Body of pancreas (tissue), 4 donors: ENCODE measurements around the gene FAM135A. TPM values are rescaled to one million over a fixed set of nuclear protein-coding genes. Genes with fewer than 3 reads are reported as not detected.

Source experiments
- ATAC-seq: fragments of 150-250 bp; one replicate; pipeline ENCODE4 v1.9.1; 2016
- DNase-seq, 4 donors: peaks; one replicate each; pipeline ENCODE4 v3.0.0-alpha.2; 2019
- H3K27ac ChIP-seq, 4 donors: fragments of 200-600 bp; sonication (generic); 1 replicate in 3 of 4; 2 replicates in 1 of 4; pipeline versions ENCODE4 v1.5.1 to v1.6.1; 2016 to 2019; ENCODE audit warnings: mild to moderate bottlenecking in 1 of 4, mixed read lengths in 1 of 4, moderate library complexity in 1 of 4
- H3K27me3 ChIP-seq, 2 donors: fragments of 200-600 bp; sonication (generic); one replicate each; pipeline ENCODE4 v1.6.0; 2016; ENCODE audit warnings: mild to moderate bottlenecking in 1 of 2
- H3K36me3 ChIP-seq, 2 donors: fragments of 200-600 bp; sonication (generic); replicated peaks in 1 of 2; 2 replicates each; pipeline ENCODE4 v1.5.1; 2016; ENCODE audit warnings: low read depth in 2 of 2; ENCODE audit not compliant: insufficient read depth in 1 of 2
- H3K4me1 ChIP-seq: fragments of 200-600 bp; sonication (generic); one replicate; pipeline ENCODE4 v1.6.0; 2016
- H3K4me3 ChIP-seq, 2 donors: fragments of 200-600 bp; sonication (generic); 1 replicate in 1 of 2; 2 replicates in 1 of 2; pipeline ENCODE4 v1.5.1; 2016 to 2019
- H3K9me3 ChIP-seq, 3 donors: fragments of 200-600 bp; sonication (generic); 1 replicate in 2 of 3; 2 replicates in 1 of 3; pipeline ENCODE4 v1.5.1; 2016
- POLR2A ChIP-seq, 3 donors: fragments of 450-650 bp; IDR thresholded peaks; one replicate each; pipeline ENCODE4 v1.6.1; 2016; ENCODE audit warnings: antibody characterized with exemption in 3 of 3, mild to moderate bottlenecking in 2 of 3
- WGBS, 2 donors: methylation state at CpG; one replicate each; pipeline ENCODE4 v1.1.5; 2017; 5-methylcytosine and 5-hydroxymethylcytosine counted together
- intact Hi-C: fragments of 100-400 bp; cut with DNase I; formaldehyde crosslinking; loops from one replicate; pipeline ENCODE4 v1.15.1; 2023
- total RNA-seq, 2 donors: library from RNA; depleted of rRNA; stranded (reverse); fragments of >200 nt; gene quantifications; one replicate each; pipeline ENCODE4 v1.1.0, GENCODE V29; 2016
- TF ChIP-seq, protein P1 (sequence below), 7 experiments: fragments of 450-650 bp in 4 of 7; fragments of 200-600 bp in 3 of 7; sonication (generic) in 3 of 7; IDR thresholded peaks; one replicate each; pipeline ENCODE4 v1.5.1; 2016 to 2019; ENCODE audit warnings: antibody characterized with exemption in 7 of 7

The FAM135A gene
- total RNA-seq, 2 donors from 2014 or later = 19.4 to 29.3 TPM

DNA sequence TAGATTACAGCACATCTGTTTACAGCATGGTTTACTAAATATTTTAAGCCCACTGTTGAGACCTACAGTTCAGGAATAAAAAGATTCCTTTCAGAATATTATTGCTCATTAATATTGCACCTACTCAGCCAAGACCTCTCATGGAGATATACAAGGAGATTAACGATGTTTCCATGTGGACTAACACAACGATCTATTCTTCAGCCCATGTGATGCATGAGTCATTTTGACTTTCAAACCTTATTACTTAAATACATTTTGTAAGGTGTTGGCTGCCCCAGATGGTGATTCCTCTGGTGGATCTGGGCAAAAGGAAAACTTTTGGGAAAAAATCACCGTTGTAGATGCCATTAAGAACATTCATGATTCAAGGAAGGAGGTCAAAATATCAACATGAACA lies 105.4 kb downstream of the FAM135A start:
- Histone ChIP-seq H3K4me3 (no peak overlapping the region), H3K27me3 (no peaks in the 10 kb centered on the region), H3K27ac (no peak overlapping the region), H3K4me1 (no peaks in the 10 kb centered on the region), H3K9me3 (no peaks in the 10 kb centered on the region), H3K36me3 (no peaks in the 10 kb centered on the region)
- DNase-seq (no peak), ATAC-seq (no peak)
- TF ChIP-seq, protein P1, sequence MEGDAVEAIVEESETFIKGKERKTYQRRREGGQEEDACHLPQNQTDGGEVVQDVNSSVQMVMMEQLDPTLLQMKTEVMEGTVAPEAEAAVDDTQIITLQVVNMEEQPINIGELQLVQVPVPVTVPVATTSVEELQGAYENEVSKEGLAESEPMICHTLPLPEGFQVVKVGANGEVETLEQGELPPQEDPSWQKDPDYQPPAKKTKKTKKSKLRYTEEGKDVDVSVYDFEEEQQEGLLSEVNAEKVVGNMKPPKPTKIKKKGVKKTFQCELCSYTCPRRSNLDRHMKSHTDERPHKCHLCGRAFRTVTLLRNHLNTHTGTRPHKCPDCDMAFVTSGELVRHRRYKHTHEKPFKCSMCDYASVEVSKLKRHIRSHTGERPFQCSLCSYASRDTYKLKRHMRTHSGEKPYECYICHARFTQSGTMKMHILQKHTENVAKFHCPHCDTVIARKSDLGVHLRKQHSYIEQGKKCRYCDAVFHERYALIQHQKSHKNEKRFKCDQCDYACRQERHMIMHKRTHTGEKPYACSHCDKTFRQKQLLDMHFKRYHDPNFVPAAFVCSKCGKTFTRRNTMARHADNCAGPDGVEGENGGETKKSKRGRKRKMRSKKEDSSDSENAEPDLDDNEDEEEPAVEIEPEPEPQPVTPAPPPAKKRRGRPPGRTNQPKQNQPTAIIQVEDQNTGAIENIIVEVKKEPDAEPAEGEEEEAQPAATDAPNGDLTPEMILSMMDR (IDR thresholded peaks at IDR 0.05) = no peak
- no peak for TF ChIP-seq POLR2A (IDR thresholded peaks at IDR 0.05)
- intact Hi-C loops = no loop called here
- 58 to 68% methylated on average over 3 of the region's 3 CpGs for WGBS, 2 donors

- Histone ChIP-seq H3K36me3 (no peaks in the 10 kb centered on the region), H3K9me3 (no peaks in the 10 kb centered on the region), H3K4me3 (no peak overlapping the region), H3K4me1 (no peaks in the 10 kb centered on the region), H3K27me3 (no peaks in the 10 kb centered on the region), H3K27ac (no peak overlapping the region)
- intact Hi-C loops = no loop called here
- DNase-seq (no peak), ATAC-seq (no peak)
- TF ChIP-seq, protein P1 (IDR thresholded peaks at IDR 0.05) = peak in 5 of 7 experiments; percentile 32 to 54 (median 44)
- no peak for TF ChIP-seq POLR2A (IDR thresholded peaks at IDR 0.05)
Observed at GRCh38 chr6:70520575-70520974, 107.3 kb downstream of the FAM135A start.

DNA sequence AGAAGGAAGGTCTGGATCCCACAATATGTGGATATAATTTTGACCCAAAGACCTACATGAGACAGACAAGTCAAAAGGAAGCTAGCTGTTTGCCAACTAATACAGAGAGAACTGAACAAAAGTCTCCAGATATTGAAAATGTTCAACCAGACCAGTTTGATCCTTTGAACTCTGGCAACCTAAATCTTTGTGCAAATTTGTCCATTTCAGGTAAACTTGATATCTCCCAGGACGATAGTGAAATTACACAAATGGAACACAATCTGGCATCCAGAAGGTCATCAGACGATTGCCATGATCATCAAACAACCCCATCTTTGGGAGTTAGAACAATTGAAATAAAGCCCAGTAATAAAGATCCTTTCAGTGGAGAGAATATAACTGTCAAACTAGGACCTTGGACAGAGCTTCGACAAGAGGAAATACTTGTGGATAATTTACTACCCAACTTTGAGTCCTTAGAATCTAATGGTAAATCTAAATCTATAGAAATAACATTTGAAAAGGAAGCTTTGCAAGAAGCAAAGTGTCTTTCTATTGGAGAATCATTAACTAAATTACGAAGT lies 111.5 kb downstream of the FAM135A start:
- no peak for TF ChIP-seq POLR2A (IDR thresholded peaks at IDR 0.05)
- TF ChIP-seq, protein P1 (IDR thresholded peaks at IDR 0.05) = no peak
- Histone ChIP-seq H3K4me1 (no peaks in the 10 kb centered on the region), H3K9me3 (no peaks in the 10 kb centered on the region), H3K27me3 (no peaks in the 10 kb centered on the region), H3K27ac (no peak overlapping the region), H3K4me3 (no peak overlapping the region), H3K36me3 (no peaks in the 10 kb centered on the region)
- intact Hi-C loops = no loop called here
- 61 to 64% methylated on average over 4 of the region's 4 CpGs for WGBS, 2 donors
- DNase-seq = no peak
- no peak for ATAC-seq

- DNase-seq (no peak), ATAC-seq (no peak)
- TF ChIP-seq POLR2A (IDR thresholded peaks at IDR 0.05) = no peak
- TF ChIP-seq, protein P1 (IDR thresholded peaks at IDR 0.05) = no peak
- Histone ChIP-seq H3K27me3 (no peaks in the 10 kb centered on the region), H3K4me3 (no peak overlapping the region), H3K36me3 (no peaks in the 10 kb centered on the region), H3K27ac (no peak overlapping the region), H3K4me1 (no peaks in the 10 kb centered on the region), H3K9me3 (no peaks in the 10 kb centered on the region)
- WGBS, 2 donors = 87 to 91% methylated on average over 5 of the region's 5 CpGs
- intact Hi-C loops = no loop called here
Observed at GRCh38 chr6:70527071-70527737, 113.9 kb downstream of the FAM135A start.

DNA sequence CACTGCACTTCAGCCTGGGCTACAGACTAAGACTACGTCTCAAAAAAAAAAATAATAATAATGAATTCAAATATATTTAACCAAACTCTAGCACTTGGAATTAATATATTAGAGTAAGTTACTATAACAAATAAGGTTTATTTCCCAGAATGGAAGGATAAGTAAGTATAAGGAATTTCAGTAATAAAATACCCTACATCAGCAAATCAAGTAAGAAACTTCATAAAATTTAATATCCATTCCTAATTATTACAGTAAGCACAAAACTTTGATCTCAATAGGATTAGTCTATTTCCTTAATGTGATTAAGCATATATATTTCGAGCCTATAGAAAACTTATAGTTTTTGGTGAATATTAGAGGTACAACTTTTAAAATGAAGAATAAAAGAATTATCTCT lies 116.7 kb downstream of the FAM135A start:
- Histone ChIP-seq H3K9me3 (no peaks in the 10 kb centered on the region), H3K36me3 (no peaks in the 10 kb centered on the region), H3K27me3 (no peaks in the 10 kb centered on the region), H3K4me1 (no peaks in the 10 kb centered on the region), H3K4me3 (no peak overlapping the region), H3K27ac (no peak overlapping the region)
- intact Hi-C loops = no loop called here
- 94% methylated on average over 2 of the region's 2 CpGs for WGBS, 2 donors
- DNase-seq (no peak), ATAC-seq (no peak)
- TF ChIP-seq POLR2A (IDR thresholded peaks at IDR 0.05) = no peak
- TF ChIP-seq, protein P1 (IDR thresholded peaks at IDR 0.05) = no peak
